ENCODE data around the gene CD300LF. TPM values are rescaled to one million over a fixed set of nuclear protein-coding genes. Genes with fewer than 3 reads are reported as not detected.

CD300LF gene
- total and polyA plus RNA-seq, 9 of the 15 experiments (the other 6 are each of a cell fraction or from before 2014, with no cell fraction given): not detected

GRCh38 chr17:74759941-74760340 is 47.2 kb upstream of the CD300LF start:
- TF ChIP-seq ZNF511 (CRISPR knock-in tag; IDR thresholded peaks at IDR 0.05): no peak

GRCh38 chr17:74759243-74759801 is 46.6 kb upstream of the CD300LF start:
- H3K27ac ChIP-seq (ENCODE audit: extremely low read depth, low read depth, low read length): peak overlapping the region; percentile 61; the same call in 2 of the 3 replicates
- no peak for ATAC-seq
- in situ Hi-C loops (cut with MboI): no loop called here
- POLR2A ChIA-PET: interaction anchor here (0.8 to 2.7 kb wide), 4 partner anchors 9 to 18 kb away, joined by 3 to 22 read pairs (median 3); no protein-coding TSS in a partner anchor
- TF ChIP-seq ZNF780A (CRISPR knock-in tag; IDR thresholded peaks at IDR 0.05): no peak
- peak; percentile 81 for TF ChIP-seq HINFP (tag; conservative IDR thresholded peaks at IDR 0.05; ENCODE audit: low read depth)
- intact Hi-C loops (cut with micrococcal nuclease): no loop called here
- FAIRE-seq: no peak
- no peak overlapping the region for H2AFZ ChIP-seq (ENCODE audit: low read depth, low read length)
- peaks cover 12% of the 10 kb centered on the region; the same call in 2 of the 3 replicates for H3K36me3 ChIP-seq (ENCODE audit: control insufficient read depth, insufficient read depth, low read length)
- DNase-seq (ENCODE audit: extremely low read depth in 1 of 4, low spot score in 3 of 4): no peak
- peak overlapping the region in 1 of 2 experiments; percentile 87; a peak in 2 of 4 replicates for H3K9ac ChIP-seq (ENCODE audit: insufficient read depth in 1 of 2, low read depth in 2 of 2, low read length in 2 of 2)
- peaks cover 64% of the 10 kb centered on the region for H3K79me2 ChIP-seq (ENCODE audit: control insufficient read depth, insufficient read depth, low read length)
- WGBS (ENCODE audit: insufficient coverage, low coverage, missing lambda C conversion rate): 86% methylated on average over 9 of the region's 9 CpGs
- CTCF ChIA-PET (ENCODE audit: low intra/inter-chr PET ratio): no interaction called here
- no TSS peak for BruUV-seq (replicated peaks)
- no peak overlapping the region for H3K4me3 ChIP-seq
- H3K27me3 ChIP-seq (ENCODE audit: control insufficient read depth in 2 of 2, insufficient read depth in 2 of 2, low read length in 2 of 2): no peaks in the 10 kb centered on the region
- peaks cover 27% of the 10 kb centered on the region for H3K9me1 ChIP-seq (ENCODE audit: control insufficient read depth, insufficient read depth, low read length)
- H4K20me1 ChIP-seq (replicated peaks; ENCODE audit: control insufficient read depth, insufficient read depth, low read length): peaks cover 31% of the 10 kb centered on the region; the same call in 1 of the 2 replicates
- H3K4me2 ChIP-seq (ENCODE audit: insufficient read depth, low read length): 0 out of 2 replicates have a peak overlapping the region, but pooled peaks have one; percentile 41
- H3K9me3 ChIP-seq (replicated peaks; ENCODE audit: control insufficient read depth, insufficient read depth, low read depth, low read length): no peaks in the 10 kb centered on the region
- peaks cover 37 to 76% of the 10 kb centered on the region in 2 experiments for H3K4me1 ChIP-seq (replicated peaks in 1 of 2; ENCODE audit: control insufficient read depth in 2 of 2, insufficient read depth in 2 of 2, low read length in 2 of 2)

More at GRCh38 chr17:74759941-74760340, 47.2 kb upstream of the CD300LF start:
- BruUV-seq (replicated peaks): no TSS peak
- H3K27ac ChIP-seq (ENCODE audit: extremely low read depth, low read depth, low read length): peak overlapping the region; percentile 61; the same call in 2 of the 3 replicates
- ChIA-PET CTCF (ENCODE audit: low intra/inter-chr PET ratio) (no interaction called here), POLR2A (interaction anchor here (0.7 to 2.7 kb wide), 4 partner anchors 10 to 34 kb away, joined by 3 to 22 read pairs (median 3); no protein-coding TSS in a partner anchor)
- peaks cover 31% of the 10 kb centered on the region; the same call in 1 of the 2 replicates for H4K20me1 ChIP-seq (replicated peaks; ENCODE audit: control insufficient read depth, insufficient read depth, low read length)
- H3K27me3 ChIP-seq (ENCODE audit: control insufficient read depth in 2 of 2, insufficient read depth in 2 of 2, low read length in 2 of 2): no peaks in the 10 kb centered on the region
- peaks cover 19% of the 10 kb centered on the region; the same call in 2 of the 3 replicates for H3K36me3 ChIP-seq (ENCODE audit: control insufficient read depth, insufficient read depth, low read length)
- no peak for FAIRE-seq
- H3K4me2 ChIP-seq (ENCODE audit: insufficient read depth, low read length): peak overlapping the region; percentile 41; the same call in 1 of the 2 replicates
- no peak overlapping the region; the same call in 1 of the 2 replicates for H2AFZ ChIP-seq (ENCODE audit: low read depth, low read length)
- no peak overlapping the region for H3K4me3 ChIP-seq
- peak; percentile 34 for ATAC-seq
- in situ Hi-C loops (cut with MboI): no loop called here
- peak in 2 of 4 experiments; percentile 46 to 50 for DNase-seq (ENCODE audit: extremely low read depth in 1 of 4, low spot score in 3 of 4)
- peaks cover 26% of the 10 kb centered on the region for H3K9me1 ChIP-seq (ENCODE audit: control insufficient read depth, insufficient read depth, low read length)
- intact Hi-C loops (cut with micrococcal nuclease): no loop called here
- H3K4me1 ChIP-seq (replicated peaks in 1 of 2; ENCODE audit: control insufficient read depth in 2 of 2, insufficient read depth in 2 of 2, low read length in 2 of 2): peaks cover 34 to 71% of the 10 kb centered on the region in 2 experiments
- WGBS (ENCODE audit: insufficient coverage, low coverage, missing lambda C conversion rate): 37% methylated on average over 10 of the region's 10 CpGs
- H3K9ac ChIP-seq (ENCODE audit: insufficient read depth in 1 of 2, low read depth in 2 of 2, low read length in 2 of 2): peak overlapping the region; percentile 50 to 87; a peak in 3 of 4 replicates
- H3K79me2 ChIP-seq (ENCODE audit: control insufficient read depth, insufficient read depth, low read length): peaks cover 59% of the 10 kb centered on the region
- no peaks in the 10 kb centered on the region for H3K9me3 ChIP-seq (replicated peaks; ENCODE audit: control insufficient read depth, insufficient read depth, low read depth, low read length)

Measured in K562 (cell line).